HFFc6 (cell line): ENCODE data around the gene FBXW8. TPM values are rescaled to one million over a fixed set of nuclear protein-coding genes. Genes with fewer than 3 reads are reported as not detected.

ENCODE experiments used
- DNase-seq: peaks from one replicate; pipeline ENCODE4 v3.0.0-alpha.2; 2018
- H3K27ac Mint-ChIP-seq: 2 replicates; pipeline ENCODE4 v1.8.0; 2020; ENCODE audit warnings: mild to moderate bottlenecking, mixed read lengths
- H3K27me3 Mint-ChIP-seq: 2 replicates; pipeline ENCODE4 v1.8.0; 2021; ENCODE audit warnings: mild to moderate bottlenecking, moderate library complexity, mixed read lengths; ENCODE audit not compliant: insufficient read depth
- H3K36me3 Mint-ChIP-seq: 2 replicates; pipeline ENCODE4 v1.8.0; 2021; ENCODE audit warnings: low read depth, mixed read lengths
- H3K4me1 Mint-ChIP-seq: 2 replicates; pipeline ENCODE4 v1.8.0; 2020; ENCODE audit warnings: low read depth, mixed read lengths
- H3K4me3 Mint-ChIP-seq: 2 replicates; pipeline ENCODE4 v1.8.0; 2020; ENCODE audit warnings: mild to moderate bottlenecking, moderate library complexity, mixed read lengths
- H3K9me3 Mint-ChIP-seq: 2 replicates; pipeline ENCODE4 v1.8.0; 2020; ENCODE audit warnings: mild to moderate bottlenecking, mixed read lengths
- long read RNA-seq: library from polyadenylated mRNA; unstranded; transcript quantifications from one replicate; pipeline ENCODE4 v2.0.0, GENCODE V29; 2019
- total RNA-seq, 6 experiments: library from RNA; stranded (reverse); fragmentation: NEBNext Ultra II Directional; extraction: Animal tissue kit (Norgen Biotek cat#: 25700); gene quantifications; 2 replicates in 1 of 6; 3 replicates in 5 of 6; pipeline ENCODE4 v1.2.3, GENCODE V29; 2021
- TF ChIP-seq, protein P1 (sequence below): fragments of 200-600 bp; sonication (generic); IDR thresholded peaks from 2 replicates; pipeline ENCODE4 v1.5.0; 2021; ENCODE audit warnings: antibody characterized with exemption, mild to moderate bottlenecking

The FBXW8 gene, protein sequence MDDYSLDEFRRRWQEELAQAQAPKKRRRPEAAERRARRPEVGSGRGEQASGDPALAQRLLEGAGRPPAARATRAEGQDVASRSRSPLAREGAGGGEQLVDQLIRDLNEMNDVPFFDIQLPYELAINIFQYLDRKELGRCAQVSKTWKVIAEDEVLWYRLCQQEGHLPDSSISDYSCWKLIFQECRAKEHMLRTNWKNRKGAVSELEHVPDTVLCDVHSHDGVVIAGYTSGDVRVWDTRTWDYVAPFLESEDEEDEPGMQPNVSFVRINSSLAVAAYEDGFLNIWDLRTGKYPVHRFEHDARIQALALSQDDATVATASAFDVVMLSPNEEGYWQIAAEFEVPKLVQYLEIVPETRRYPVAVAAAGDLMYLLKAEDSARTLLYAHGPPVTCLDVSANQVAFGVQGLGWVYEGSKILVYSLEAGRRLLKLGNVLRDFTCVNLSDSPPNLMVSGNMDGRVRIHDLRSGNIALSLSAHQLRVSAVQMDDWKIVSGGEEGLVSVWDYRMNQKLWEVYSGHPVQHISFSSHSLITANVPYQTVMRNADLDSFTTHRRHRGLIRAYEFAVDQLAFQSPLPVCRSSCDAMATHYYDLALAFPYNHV
- total RNA-seq = 10 to 100 TPM; 15.3 to 20.5 (median 18.5) TPM
- long read RNA-seq, partial matches to known transcripts = 0 of 5 reads
- long read RNA-seq, other reads (novel, unspliced or antisense) = 5 of 5 reads

DNA sequence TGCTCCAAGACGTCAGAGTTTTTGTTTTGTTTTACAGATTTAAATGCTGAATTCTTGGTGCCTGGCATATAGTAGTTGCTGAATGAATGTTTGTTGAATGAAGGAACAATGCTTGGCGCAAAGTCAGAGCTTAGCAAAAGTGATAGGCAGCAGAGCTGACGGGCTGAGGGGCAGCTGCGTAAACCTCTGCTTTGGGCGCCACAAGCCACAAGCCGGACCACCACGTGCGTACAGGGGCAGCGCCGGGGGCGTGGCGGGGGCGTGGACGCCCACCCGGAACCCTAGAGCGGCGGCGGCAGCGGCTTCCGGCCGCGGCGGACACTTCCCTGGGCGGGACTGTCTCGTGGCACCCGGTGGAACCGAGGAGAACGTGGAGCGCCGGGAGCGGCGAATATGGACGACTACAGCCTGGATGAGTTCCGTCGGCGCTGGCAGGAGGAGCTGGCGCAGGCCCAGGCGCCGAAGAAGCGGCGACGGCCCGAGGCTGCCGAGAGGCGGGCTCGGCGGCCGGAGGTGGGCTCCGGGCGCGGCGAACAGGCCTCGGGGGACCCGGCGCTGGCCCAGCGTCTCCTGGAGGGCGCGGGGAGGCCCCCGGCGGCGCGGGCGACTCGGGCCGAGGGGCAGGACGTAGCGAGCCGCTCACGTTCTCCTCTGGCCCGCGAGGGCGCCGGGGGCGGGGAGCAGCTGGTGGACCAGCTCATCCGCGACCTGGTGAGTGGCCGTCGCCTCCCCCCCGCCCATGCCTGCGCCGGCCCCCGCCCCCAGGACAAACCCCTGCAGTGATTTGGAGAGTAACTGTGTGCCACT lies at the start of gene FBXW8:
Gene FBXW8, plus strand, starts transcription at position 306 of the 807 bp plus-strand sequence. Its CDS starts 88 bp downstream, at position 394.
- Mint-ChIP-seq H3K27me3 (peaks cover 5% of the 10 kb centered on the region), H3K4me3 (peak within 1 kb of the TSS; percentile 93), H3K27ac (peak within 1 kb of the TSS; percentile 82), H3K4me1 (peaks cover 39% of the 10 kb centered on the region), H3K36me3 (peaks cover 24% of the 10 kb centered on the region), H3K9me3 (peaks cover 1% of the 10 kb centered on the region; the same call in 1 of the 2 replicates)
- TF ChIP-seq, protein P1, sequence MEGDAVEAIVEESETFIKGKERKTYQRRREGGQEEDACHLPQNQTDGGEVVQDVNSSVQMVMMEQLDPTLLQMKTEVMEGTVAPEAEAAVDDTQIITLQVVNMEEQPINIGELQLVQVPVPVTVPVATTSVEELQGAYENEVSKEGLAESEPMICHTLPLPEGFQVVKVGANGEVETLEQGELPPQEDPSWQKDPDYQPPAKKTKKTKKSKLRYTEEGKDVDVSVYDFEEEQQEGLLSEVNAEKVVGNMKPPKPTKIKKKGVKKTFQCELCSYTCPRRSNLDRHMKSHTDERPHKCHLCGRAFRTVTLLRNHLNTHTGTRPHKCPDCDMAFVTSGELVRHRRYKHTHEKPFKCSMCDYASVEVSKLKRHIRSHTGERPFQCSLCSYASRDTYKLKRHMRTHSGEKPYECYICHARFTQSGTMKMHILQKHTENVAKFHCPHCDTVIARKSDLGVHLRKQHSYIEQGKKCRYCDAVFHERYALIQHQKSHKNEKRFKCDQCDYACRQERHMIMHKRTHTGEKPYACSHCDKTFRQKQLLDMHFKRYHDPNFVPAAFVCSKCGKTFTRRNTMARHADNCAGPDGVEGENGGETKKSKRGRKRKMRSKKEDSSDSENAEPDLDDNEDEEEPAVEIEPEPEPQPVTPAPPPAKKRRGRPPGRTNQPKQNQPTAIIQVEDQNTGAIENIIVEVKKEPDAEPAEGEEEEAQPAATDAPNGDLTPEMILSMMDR = no peak
- peak; percentile 61 for DNase-seq

DNA sequence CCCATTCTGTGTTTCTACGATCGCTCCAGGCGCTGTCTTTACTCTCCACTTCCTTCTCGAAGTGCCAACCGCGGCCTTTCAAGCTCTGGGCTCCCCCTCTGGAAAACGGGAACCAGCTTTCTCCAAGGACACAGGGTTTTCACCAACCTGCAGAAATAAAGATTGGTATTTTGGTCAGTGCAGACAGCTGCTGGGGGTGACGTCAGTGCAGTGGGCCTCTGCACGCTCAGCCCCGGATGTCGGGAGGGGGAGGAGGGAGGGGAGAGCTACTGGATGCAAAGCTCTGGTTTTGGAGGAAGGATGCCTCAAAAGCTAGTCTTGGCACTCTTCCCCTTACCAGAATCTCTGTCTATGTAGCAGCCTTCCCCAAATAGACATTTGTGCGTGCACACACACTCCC lies 49.4 kb upstream of the FBXW8 start:
- Mint-ChIP-seq H3K4me3 (no peak overlapping the region), H3K36me3 (no peaks in the 10 kb centered on the region), H3K27me3 (peaks cover 16% of the 10 kb centered on the region; the same call in 1 of the 2 replicates), H3K9me3 (no peaks in the 10 kb centered on the region), H3K27ac (peak overlapping the region; percentile 59), H3K4me1 (peaks cover 55% of the 10 kb centered on the region)
- TF ChIP-seq, protein P1 = no peak
- DNase-seq = peak; percentile 50

DNA sequence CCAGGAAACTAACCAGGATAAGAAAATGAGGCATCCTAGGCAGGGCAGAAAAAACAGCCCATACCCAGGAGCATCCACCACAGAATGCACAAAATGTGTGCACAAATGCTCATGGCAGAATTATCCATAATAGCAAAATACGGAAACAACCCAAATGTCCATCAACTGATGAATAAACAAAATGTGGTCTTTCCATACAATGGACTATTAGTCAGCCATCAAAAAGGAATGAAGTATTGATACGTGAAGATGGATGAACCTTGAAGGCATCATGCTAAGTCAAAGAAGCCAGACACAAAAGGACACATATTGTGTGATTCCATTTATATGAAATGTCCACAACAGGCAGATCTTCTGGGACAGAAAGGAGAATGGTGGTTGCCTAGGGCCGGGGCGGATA lies 48.6 kb upstream of the FBXW8 start:
- TF ChIP-seq, protein P1 = no peak
- no peak for DNase-seq
- Mint-ChIP-seq H3K9me3 (no peaks in the 10 kb centered on the region), H3K4me3 (no peak overlapping the region), H3K36me3 (no peaks in the 10 kb centered on the region), H3K4me1 (peaks cover 58% of the 10 kb centered on the region), H3K27ac (no peak overlapping the region), H3K27me3 (peaks cover 16% of the 10 kb centered on the region; the same call in 1 of the 2 replicates)

DNA sequence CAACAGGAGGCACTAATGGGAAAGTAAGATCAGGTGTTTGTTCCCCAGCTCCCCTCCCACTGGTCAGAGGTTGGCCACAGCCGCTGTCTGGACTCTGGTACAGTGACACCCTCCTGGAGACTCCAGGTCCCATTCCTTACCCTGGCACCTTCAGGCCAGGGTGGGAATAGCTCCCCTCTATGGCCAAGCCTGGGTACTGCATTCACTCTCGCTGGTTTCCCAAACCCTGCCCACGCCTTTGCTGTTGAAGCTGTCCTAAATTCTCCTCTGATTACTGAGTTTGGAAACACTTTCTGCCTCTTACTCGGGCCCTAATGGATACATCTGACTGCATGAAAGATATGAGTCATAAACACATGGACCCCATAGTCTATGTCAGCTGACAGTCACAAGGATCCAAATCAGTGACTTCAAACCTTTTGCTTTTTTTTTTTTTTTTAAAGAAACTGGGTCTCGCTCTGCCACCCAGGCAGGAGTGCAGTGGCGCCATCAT lies 47.4 kb upstream of the FBXW8 start:
- H3K4me3 Mint-ChIP-seq = no peak overlapping the region
- peaks cover 58% of the 10 kb centered on the region for H3K4me1 Mint-ChIP-seq
- H3K36me3 Mint-ChIP-seq = no peaks in the 10 kb centered on the region
- peak; percentile 21 for DNase-seq
- H3K27me3 Mint-ChIP-seq = peaks cover 11% of the 10 kb centered on the region; the same call in 1 of the 2 replicates
- no peaks in the 10 kb centered on the region for H3K9me3 Mint-ChIP-seq
- H3K27ac Mint-ChIP-seq = peak overlapping the region; percentile 86
- TF ChIP-seq, protein P1 = peak; percentile 81
